Thyroid gland (tissue), 4 donors: ENCODE data around the gene CAPN14.

Experiments used
- POLR2A ChIP-seq, 2 donors: fragments of 450-650 bp; IDR thresholded peaks; one replicate each; pipeline ENCODE4 v1.6.1; 2017; ENCODE audit warnings: antibody characterized with exemption in 2 of 2, mild to moderate bottlenecking in 2 of 2, moderate library complexity in 1 of 2
- TF ChIP-seq, protein P1 (sequence below), 6 experiments: fragments of 200-600 bp in 3 of 6; fragments of 450-650 bp in 3 of 6; sonication (generic) in 3 of 6; IDR thresholded peaks; one replicate each; pipeline ENCODE4 v1.5.1; 2016 to 2019; ENCODE audit warnings: antibody characterized with exemption in 6 of 6, mild to moderate bottlenecking in 2 of 6, inconsistent platforms in 1 of 6, moderate library complexity in 1 of 6

GRCh38 chr2:31255911-31256571 is 38.7 kb upstream of the CAPN14 start:
- TF ChIP-seq, protein P1, sequence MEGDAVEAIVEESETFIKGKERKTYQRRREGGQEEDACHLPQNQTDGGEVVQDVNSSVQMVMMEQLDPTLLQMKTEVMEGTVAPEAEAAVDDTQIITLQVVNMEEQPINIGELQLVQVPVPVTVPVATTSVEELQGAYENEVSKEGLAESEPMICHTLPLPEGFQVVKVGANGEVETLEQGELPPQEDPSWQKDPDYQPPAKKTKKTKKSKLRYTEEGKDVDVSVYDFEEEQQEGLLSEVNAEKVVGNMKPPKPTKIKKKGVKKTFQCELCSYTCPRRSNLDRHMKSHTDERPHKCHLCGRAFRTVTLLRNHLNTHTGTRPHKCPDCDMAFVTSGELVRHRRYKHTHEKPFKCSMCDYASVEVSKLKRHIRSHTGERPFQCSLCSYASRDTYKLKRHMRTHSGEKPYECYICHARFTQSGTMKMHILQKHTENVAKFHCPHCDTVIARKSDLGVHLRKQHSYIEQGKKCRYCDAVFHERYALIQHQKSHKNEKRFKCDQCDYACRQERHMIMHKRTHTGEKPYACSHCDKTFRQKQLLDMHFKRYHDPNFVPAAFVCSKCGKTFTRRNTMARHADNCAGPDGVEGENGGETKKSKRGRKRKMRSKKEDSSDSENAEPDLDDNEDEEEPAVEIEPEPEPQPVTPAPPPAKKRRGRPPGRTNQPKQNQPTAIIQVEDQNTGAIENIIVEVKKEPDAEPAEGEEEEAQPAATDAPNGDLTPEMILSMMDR (IDR thresholded peaks at IDR 0.05), result no peak
- TF ChIP-seq POLR2A (IDR thresholded peaks at IDR 0.05), result no peak
